HG03045 (cell line): ENCODE measurements around the gene CTDSPL.

Experiments
- ATAC-seq: cut with Tn5 transposase; IDR thresholded peaks from one replicate; pipeline ENCODE4 v1.9.1; 2021; ENCODE audit warnings: mild to moderate bottlenecking, moderate library complexity; ENCODE audit not compliant: unreplicated experiment

Gene CTDSPL

DNA sequence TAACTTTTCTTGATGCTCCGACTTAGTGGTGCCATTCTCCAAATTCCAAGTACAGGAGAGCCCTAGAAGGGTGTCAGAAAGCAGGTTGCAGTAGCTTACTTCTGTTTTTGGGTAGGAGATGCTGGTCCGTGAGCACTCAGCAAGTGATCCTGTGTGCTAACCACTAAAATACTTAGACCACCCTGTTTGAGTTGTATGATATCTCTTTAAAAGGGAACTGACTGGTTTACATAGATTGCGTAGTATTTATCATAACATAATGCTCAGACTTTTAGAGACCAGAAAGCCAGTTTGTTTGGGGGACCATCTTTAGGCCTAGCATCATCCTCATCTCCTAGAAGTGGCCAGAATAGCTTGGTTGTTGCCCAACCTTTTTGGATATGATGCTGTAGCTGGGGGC lies 26.7 kb downstream of the CTDSPL start:
- ATAC-seq: no peak

- no peak for ATAC-seq
Observed at GRCh38 chr3:37890522-37890921, 28.8 kb downstream of the CTDSPL start.

- ATAC-seq: peak; percentile 77
Observed at GRCh38 chr3:37891227-37891626, 29.5 kb downstream of the CTDSPL start.

- ATAC-seq: no peak
Observed at GRCh38 chr3:37892927-37893600, 31.4 kb downstream of the CTDSPL start.

DNA sequence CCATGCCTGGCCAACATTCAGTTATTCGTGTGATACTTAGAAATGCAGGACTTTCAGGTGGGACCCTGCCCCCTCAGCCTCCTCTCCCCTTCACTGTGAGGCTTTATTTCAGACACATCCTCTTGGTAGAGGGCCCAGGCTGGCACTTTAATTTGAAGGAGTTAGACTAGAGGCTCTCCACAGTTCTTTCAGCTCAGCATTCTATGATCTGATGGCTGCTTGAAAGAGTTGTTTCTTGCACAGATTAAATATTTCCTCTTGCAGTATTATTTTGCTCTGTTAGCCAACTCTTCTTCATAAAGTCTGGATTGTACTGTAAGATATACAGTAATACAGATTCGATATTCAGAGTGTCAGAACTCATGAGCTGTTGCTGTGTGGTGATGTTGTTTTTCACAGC lies 35.1 kb downstream of the CTDSPL start:
- ATAC-seq: no peak

GRCh38 chr3:37897763-37898162 lies 36.1 kb downstream of the CTDSPL start:
- no peak for ATAC-seq

GRCh38 chr3:37898424-37898823 lies 36.7 kb downstream of the CTDSPL start:
- no peak for ATAC-seq

GRCh38 chr3:37899101-37899707 lies 37.5 kb downstream of the CTDSPL start:
- ATAC-seq: no peak

DNA sequence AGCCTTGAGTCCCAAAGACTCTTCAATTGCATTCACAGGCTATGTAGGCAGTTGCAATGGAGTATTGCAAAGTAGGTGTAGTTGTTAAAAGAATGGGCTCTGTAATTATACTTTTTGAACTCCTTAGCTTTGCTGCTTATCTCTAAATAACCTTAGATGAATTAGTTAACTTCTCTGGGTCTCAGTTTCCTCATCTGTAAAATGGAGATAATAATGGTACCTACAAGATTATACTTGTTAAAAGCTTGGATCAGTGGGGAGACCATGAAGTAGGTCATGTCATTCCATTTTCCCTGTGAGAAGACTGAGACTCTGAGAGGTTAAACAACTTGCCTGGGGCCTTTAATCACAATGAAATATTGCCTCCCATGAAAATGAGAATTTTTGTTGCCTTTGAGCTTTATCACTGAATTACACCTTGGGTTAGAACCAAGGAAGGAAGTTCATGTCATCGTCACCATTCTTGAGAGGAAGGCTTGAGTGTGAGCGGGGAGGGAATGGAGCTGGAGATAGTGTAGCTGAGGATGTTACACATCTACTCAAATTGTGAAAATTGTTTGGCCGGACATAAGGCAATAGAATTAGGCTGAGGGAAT lies 38.1 kb downstream of the CTDSPL start:
- no peak for ATAC-seq

DNA sequence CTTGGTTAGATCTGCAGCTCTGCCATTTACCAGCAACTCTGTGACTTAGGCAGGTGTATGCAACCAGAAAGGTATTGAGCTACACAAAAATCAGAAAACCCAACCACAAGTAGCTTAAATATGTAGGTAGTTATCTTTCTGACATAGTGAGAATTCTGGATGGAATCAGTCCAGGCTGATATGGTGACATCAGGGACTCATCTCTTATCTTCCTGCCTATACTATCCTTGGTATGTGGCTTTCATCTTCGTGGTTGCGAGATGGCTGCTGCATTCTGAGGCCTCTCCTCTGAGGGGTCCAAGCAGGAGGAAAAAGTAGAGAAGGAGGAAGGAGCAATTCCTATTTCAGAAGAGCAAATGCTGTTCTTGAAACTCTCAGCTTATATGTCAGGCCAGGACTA lies 40.0 kb downstream of the CTDSPL start:
- no peak for ATAC-seq

- ATAC-seq: no peak
Observed at GRCh38 chr3:37902674-37903073, 41.0 kb downstream of the CTDSPL start.

- ATAC-seq: no peak
Observed at GRCh38 chr3:37903320-37903719, 41.6 kb downstream of the CTDSPL start.

DNA sequence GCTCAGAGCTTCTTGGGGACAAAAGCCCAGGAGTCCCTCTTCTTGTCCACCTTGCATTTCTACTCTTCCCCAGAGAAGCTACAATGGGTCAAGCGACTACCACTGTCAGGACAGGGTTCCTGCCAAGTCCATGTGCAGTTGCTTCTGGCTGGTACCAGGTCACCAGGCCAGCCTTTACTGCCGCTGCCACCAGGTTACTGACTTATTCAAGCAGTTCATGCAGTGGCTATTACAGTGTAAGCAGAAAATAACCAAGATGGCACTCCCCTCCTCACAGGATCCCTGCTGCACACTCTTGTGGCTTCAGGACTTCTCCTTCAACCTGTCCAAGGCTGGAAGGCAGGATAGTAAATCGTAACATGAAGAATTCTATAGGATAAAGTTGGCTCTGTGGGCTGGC lies 42.1 kb downstream of the CTDSPL start:
- ATAC-seq: no peak

DNA sequence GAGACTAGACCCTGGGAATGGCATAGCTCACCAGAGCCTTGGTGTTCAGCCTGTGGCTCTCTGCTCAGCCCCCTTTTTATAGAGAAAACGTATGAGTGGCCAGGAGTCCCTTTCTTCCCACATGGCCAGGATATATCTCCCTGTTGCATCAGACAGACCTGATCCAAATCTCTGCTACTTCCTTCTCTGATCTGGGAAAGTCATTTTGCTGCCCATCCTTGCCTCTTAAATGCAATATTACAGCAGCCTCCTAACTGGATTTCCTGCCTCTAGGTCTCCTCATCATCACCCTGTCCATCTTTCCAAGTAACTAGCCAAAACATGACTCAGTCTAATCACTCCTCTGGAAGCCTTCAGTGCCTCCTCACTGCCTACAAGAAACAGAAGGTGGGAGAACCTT lies 42.9 kb downstream of the CTDSPL start:
- ATAC-seq: no peak

- no peak for ATAC-seq
Observed at GRCh38 chr3:37905346-37905745, 43.7 kb downstream of the CTDSPL start.

- no peak for ATAC-seq
Observed at GRCh38 chr3:37905987-37906674, 44.5 kb downstream of the CTDSPL start.

DNA sequence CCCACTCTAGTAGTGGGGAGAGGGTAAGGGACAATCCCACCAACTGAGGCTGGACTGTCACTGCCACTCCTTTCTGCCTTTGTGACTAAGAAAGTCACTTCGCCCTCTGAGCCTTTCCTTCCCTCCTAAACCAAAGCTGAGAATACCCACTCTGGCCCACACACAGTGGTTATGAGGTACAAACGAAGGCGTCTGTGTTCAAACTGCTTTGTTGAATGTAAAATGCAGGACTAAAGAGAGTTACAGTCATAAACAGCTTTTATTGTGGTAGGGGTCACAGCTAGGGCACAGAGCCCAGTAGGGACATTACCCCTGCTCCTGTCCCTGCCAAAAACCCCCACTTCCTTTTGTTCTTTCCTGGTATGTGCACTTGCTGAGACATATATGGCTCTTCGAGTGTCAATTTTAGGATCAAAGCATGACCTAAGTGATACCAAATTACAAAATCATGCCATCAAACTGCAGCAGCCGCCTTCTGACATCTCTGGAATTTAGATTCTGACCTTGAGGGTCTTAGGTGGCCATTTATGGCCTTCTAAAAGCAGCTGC lies 45.1 kb downstream of the CTDSPL start:
- no peak for ATAC-seq

GRCh38 chr3:37907371-37907770 lies 45.7 kb downstream of the CTDSPL start:
- no peak for ATAC-seq

DNA sequence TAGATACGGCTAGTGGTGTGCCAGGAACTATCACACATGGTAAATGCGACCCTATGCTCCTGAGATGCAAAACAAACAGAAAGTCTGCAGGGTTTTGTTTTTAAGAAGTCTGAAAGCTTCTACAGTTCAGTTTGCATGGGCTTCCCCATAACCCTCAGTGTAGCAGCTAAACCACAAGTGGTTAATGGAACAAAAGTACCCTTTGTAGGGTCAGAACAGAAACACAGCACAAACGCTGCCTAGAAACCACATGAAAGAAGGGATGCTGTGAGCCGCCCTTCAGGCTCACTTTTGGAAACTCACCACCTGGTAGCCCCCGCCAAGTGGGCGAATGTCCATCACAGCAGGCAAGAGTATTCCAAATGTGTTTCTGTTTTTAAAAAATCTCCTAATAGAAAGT lies 46.2 kb downstream of the CTDSPL start:
- peak; percentile 95 for ATAC-seq

GRCh38 chr3:37909067-37909911 lies 47.6 kb downstream of the CTDSPL start:
- ATAC-seq: no peak
